ENCODE data around the gene COL23A1. TPM values are rescaled to one million over a fixed set of nuclear protein-coding genes. Genes with fewer than 3 reads are reported as not detected.

COL23A1 gene
- polyA plus RNA-seq, 3 donors, result 0.11 to 0.21 TPM; not detected in 1

GRCh38 chr5:178547052-178547666, 43.0 kb downstream of the COL23A1 start:
- no peaks in the 10 kb centered on the region for H3K27me3 ChIP-seq (ENCODE audit: control insufficient read depth in 2 of 2, insufficient read depth in 2 of 2, low read length in 2 of 2)
- H3K4me1 ChIP-seq (ENCODE audit: control insufficient read depth in 1 of 2, insufficient read depth in 2 of 2, low read length in 2 of 2), result peaks cover 36% of the 10 kb centered on the region in 2 donors
- H3K27ac ChIP-seq (ENCODE audit: low read depth in 1 of 2, low read length in 2 of 2), result no peak overlapping the region
- no peaks in the 10 kb centered on the region for H4K20me1 ChIP-seq (ENCODE audit: insufficient read depth, low read length)
- peak overlapping the region; percentile 4 for H3K9ac ChIP-seq (ENCODE audit: insufficient read depth, low read length, poor library complexity, severe bottlenecking)
- H3K4me1 Mint-ChIP-seq, result peaks cover 42% of the 10 kb centered on the region
- intact Hi-C loops (cut with micrococcal nuclease), result loop anchor here in 1 of 2 donors (5.0 kb wide), 1 partner anchor 85 kb away; no protein-coding TSS in a partner anchor
- H3K27ac Mint-ChIP-seq, result no peak overlapping the region
- no peaks in the 10 kb centered on the region for H3K9me3 ChIP-seq (replicated peaks in 1 of 2; ENCODE audit: control insufficient read depth in 1 of 2, insufficient read depth in 1 of 2, low read length in 2 of 2)
- H3K9me3 Mint-ChIP-seq, result peaks cover 0 to 3% (median 0%) of the 10 kb centered on the region in 7 donors
- H3K36me3 ChIP-seq (replicated peaks in 1 of 2; ENCODE audit: control insufficient read depth in 1 of 2, insufficient read depth in 2 of 2, low read length in 2 of 2), result no peaks in the 10 kb centered on the region
- no peak overlapping the region for H3K4me2 ChIP-seq (replicated peaks; ENCODE audit: extremely low read depth, low read length, poor library complexity, severe bottlenecking)
- DNase-seq, result no peak
- peaks cover 17% of the 10 kb centered on the region for H3K79me2 ChIP-seq (ENCODE audit: insufficient read depth, low read length)
- no peak for TF ChIP-seq CTCF (IDR thresholded peaks at IDR 0.05)
- no peak overlapping the region for H3K4me3 Mint-ChIP-seq
- no peak overlapping the region for H2AFZ ChIP-seq (ENCODE audit: insufficient read depth, low read depth, low read length, poor library complexity, severe bottlenecking)
- H3K4me3 ChIP-seq (replicated peaks in 1 of 3; ENCODE audit: low read depth in 2 of 3, low read length in 3 of 3), result no peak overlapping the region
- 68% methylated on average over 7 of the region's 12 CpGs for WGBS (ENCODE audit: insufficient coverage)
- peaks cover 2 to 3% (median 3%) of the 10 kb centered on the region in 3 donors for H3K27me3 Mint-ChIP-seq (ENCODE audit: low read depth in 3 of 3)
- H3K36me3 Mint-ChIP-seq, result no peaks in the 10 kb centered on the region

GRCh38 chr5:178546675-178547033, 43.5 kb downstream of the COL23A1 start:
- Histone ChIP-seq H3K27me3 (ENCODE audit: control insufficient read depth in 2 of 2, insufficient read depth in 2 of 2, low read length in 2 of 2) (no peaks in the 10 kb centered on the region), H2AFZ (ENCODE audit: insufficient read depth, low read depth, low read length, poor library complexity, severe bottlenecking) (no peak overlapping the region), H3K36me3 (replicated peaks in 1 of 2; ENCODE audit: control insufficient read depth in 1 of 2, insufficient read depth in 2 of 2, low read length in 2 of 2) (no peaks in the 10 kb centered on the region), H3K79me2 (ENCODE audit: insufficient read depth, low read length) (peaks cover 19% of the 10 kb centered on the region), H3K9ac (ENCODE audit: insufficient read depth, low read length, poor library complexity, severe bottlenecking) (peak overlapping the region; percentile 4), H3K4me2 (replicated peaks; ENCODE audit: extremely low read depth, low read length, poor library complexity, severe bottlenecking) (no peak overlapping the region), H3K27ac (ENCODE audit: low read depth in 1 of 2, low read length in 2 of 2) (no peak overlapping the region), H3K4me3 (replicated peaks in 1 of 3; ENCODE audit: low read depth in 2 of 3, low read length in 3 of 3) (no peak overlapping the region), H3K9me3 (replicated peaks in 1 of 2; ENCODE audit: control insufficient read depth in 1 of 2, insufficient read depth in 1 of 2, low read length in 2 of 2) (no peaks in the 10 kb centered on the region), H4K20me1 (ENCODE audit: insufficient read depth, low read length) (no peaks in the 10 kb centered on the region), H3K4me1 (ENCODE audit: control insufficient read depth in 1 of 2, insufficient read depth in 2 of 2, low read length in 2 of 2) (peaks cover 36 to 37% of the 10 kb centered on the region in 2 donors)
- H3K27me3 Mint-ChIP-seq (ENCODE audit: low read depth in 3 of 3), result peaks cover 0 to 3% (median 3%) of the 10 kb centered on the region in 3 donors
- no peak overlapping the region for H3K27ac Mint-ChIP-seq
- no peaks in the 10 kb centered on the region for H3K36me3 Mint-ChIP-seq
- 73% methylated on average over 9 of the region's 9 CpGs for WGBS (ENCODE audit: insufficient coverage)
- intact Hi-C loops (cut with micrococcal nuclease), result loop anchor here in 1 of 2 donors (5.0 kb wide), 1 partner anchor 84 kb away; no protein-coding TSS in a partner anchor
- DNase-seq, result no peak
- no peak overlapping the region for H3K4me3 Mint-ChIP-seq
- no peak for TF ChIP-seq CTCF (IDR thresholded peaks at IDR 0.05)
- H3K4me1 Mint-ChIP-seq, result peaks cover 42% of the 10 kb centered on the region
- H3K9me3 Mint-ChIP-seq, result peaks cover 0 to 3% (median 0%) of the 10 kb centered on the region in 7 donors
